Measurements from ENCODE around the gene AOPEP. TPM values are rescaled to one million over a fixed set of nuclear protein-coding genes. Genes with fewer than 3 reads are reported as not detected.

AOPEP gene
- total RNA-seq, 1 donor from 2014 or later, result 175 TPM

DNA sequence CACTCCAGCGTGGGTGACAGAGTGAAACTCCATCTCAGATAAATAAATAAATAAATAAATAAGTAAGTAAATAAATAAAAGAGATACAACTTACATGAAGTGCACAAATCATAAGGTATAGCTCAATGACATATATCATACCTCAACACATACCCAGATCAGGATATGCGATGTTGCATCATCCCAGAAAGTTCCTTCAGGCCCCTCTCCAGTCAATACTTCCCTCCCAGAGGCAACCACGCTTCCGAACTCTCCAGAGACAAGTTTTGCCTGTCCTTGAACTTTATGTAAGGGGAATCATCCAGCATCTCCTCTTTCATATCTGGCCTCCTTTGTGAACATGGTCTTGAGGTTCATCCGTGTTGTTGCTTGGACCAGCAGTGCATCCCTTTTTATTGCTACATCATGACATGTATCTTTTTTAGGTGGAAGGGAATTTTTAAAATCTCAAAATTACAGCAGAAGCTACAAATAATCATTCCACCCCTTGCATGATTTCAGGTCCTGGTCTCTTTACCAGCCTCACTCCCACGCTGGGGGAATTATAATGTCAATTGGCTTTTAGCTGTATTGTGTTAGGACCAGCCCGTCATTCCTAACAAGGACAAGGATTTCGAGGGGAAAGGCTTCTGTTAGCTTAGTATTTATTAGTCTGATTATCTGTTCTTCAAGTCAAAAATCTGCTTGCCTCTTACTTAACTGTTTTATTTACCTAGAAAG, 32.9 kb upstream of the AOPEP start:
- Histone ChIP-seq H3K36me3 (no peaks in the 10 kb centered on the region), H3K27ac (replicated peaks) (no peak overlapping the region), H3K4me3 (no peak overlapping the region), H3K4me1 (no peaks in the 10 kb centered on the region), H3K27me3 (ENCODE audit: low read depth) (no peaks in the 10 kb centered on the region), H3K9me3 (replicated peaks) (no peaks in the 10 kb centered on the region)
- intact Hi-C loops (cut with micrococcal nuclease), result no loop called here
- TF ChIP-seq, protein P1, sequence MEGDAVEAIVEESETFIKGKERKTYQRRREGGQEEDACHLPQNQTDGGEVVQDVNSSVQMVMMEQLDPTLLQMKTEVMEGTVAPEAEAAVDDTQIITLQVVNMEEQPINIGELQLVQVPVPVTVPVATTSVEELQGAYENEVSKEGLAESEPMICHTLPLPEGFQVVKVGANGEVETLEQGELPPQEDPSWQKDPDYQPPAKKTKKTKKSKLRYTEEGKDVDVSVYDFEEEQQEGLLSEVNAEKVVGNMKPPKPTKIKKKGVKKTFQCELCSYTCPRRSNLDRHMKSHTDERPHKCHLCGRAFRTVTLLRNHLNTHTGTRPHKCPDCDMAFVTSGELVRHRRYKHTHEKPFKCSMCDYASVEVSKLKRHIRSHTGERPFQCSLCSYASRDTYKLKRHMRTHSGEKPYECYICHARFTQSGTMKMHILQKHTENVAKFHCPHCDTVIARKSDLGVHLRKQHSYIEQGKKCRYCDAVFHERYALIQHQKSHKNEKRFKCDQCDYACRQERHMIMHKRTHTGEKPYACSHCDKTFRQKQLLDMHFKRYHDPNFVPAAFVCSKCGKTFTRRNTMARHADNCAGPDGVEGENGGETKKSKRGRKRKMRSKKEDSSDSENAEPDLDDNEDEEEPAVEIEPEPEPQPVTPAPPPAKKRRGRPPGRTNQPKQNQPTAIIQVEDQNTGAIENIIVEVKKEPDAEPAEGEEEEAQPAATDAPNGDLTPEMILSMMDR (IDR thresholded peaks at IDR 0.05; ENCODE audit: borderline replicate concordance), result no peak
- no peak for DNase-seq

DNA sequence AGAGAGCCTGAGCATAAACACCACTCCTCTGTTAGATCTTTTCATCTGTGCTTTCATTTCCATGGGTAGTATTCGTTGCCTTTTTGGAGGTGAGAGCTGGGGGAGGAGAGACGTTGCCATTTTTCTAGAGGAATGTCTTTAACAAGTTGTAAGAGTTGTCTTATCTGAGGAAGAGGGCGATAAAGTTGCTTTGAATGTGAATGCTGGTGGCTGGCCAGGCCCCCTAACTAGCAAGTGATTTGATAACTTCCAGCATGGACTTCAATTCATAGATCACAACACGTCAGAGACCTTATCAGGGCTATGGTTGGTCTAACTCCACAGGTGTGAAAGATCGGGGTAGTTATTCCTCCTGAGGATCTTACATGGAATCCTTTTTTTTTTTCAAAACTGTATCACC, 30.0 kb upstream of the AOPEP start:
- Histone ChIP-seq H3K4me1 (no peaks in the 10 kb centered on the region), H3K9me3 (replicated peaks) (no peaks in the 10 kb centered on the region), H3K36me3 (no peaks in the 10 kb centered on the region), H3K27me3 (ENCODE audit: low read depth) (no peaks in the 10 kb centered on the region), H3K27ac (replicated peaks) (no peak overlapping the region), H3K4me3 (no peak overlapping the region)
- TF ChIP-seq, protein P1 (IDR thresholded peaks at IDR 0.05; ENCODE audit: borderline replicate concordance), result no peak
- no peak for DNase-seq
- intact Hi-C loops (cut with micrococcal nuclease), result no loop called here

DNA sequence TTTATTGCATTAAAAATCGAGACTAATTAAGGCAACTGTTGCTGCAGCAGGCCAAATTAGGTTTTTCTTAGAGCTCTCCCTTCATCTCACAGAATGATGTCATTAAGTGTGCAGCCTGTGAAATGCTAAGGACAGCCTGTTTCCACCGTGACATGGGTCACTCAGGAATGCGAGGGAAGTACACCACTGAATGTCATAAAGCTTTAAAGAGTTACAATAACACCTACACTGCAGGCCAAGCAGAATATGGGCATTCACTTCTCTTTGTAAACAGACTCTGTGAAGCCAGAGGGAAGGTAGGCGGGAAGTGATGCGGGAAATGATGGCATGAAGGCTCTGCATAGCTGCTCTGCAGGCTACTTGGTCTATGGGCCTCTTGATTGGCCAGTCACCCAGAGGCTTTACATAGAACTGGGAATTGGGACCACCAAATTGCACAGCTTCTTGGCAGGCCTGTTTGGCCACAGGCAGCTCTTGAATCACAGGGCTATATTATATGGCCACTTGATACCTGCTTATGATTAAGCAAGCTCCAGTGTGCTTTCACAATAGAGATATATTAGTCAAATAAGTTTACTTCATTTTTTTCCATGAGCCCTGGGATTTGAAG, 28.4 kb upstream of the AOPEP start:
- Histone ChIP-seq H3K9me3 (replicated peaks) (no peaks in the 10 kb centered on the region), H3K27ac (replicated peaks) (no peak overlapping the region), H3K4me3 (no peak overlapping the region), H3K27me3 (ENCODE audit: low read depth) (no peaks in the 10 kb centered on the region), H3K4me1 (no peaks in the 10 kb centered on the region), H3K36me3 (no peaks in the 10 kb centered on the region)
- intact Hi-C loops (cut with micrococcal nuclease), result no loop called here
- TF ChIP-seq, protein P1 (IDR thresholded peaks at IDR 0.05; ENCODE audit: borderline replicate concordance), result no peak
- DNase-seq, result no peak

DNA sequence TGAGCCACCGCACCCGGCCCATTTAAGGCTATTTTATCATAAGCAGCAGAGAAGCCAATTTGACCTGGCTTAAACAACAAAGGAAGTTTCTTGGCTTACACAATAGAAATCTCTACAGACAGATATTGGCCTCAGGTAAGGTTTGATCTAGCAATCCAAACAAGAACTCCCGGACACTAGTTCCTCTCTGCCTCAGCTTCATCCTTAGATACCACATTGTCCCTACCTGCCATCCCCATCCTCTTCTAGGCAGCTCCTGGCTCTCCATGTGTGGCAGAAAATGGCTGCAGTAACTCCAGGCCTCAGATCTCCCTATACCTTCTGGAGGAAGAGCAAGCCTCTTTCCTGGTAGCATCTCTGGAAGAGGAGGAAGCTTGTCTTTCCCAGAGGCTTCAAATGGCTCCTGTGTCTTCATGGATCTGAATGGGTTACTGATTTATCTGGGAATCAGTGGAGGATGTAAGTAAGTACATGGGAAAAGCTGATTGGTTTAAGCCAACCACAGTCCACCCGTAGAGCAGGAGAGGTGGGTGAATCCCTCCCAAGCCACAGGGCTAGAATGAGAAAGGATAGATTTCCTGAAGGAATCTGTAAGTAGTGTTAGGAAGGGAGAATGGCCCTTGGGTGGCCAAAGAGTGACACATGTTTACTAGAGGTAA, 26.7 kb upstream of the AOPEP start:
- no peaks in the 10 kb centered on the region for H3K4me1 ChIP-seq
- H3K4me3 ChIP-seq, result no peak overlapping the region
- no peaks in the 10 kb centered on the region for H3K36me3 ChIP-seq
- H3K27ac ChIP-seq (replicated peaks), result no peak overlapping the region
- no peaks in the 10 kb centered on the region for H3K27me3 ChIP-seq (ENCODE audit: low read depth)
- H3K9me3 ChIP-seq (replicated peaks), result no peaks in the 10 kb centered on the region
- intact Hi-C loops (cut with micrococcal nuclease), result no loop called here
- TF ChIP-seq, protein P1 (IDR thresholded peaks at IDR 0.05; ENCODE audit: borderline replicate concordance), result no peak
- DNase-seq, result no peak

DNA sequence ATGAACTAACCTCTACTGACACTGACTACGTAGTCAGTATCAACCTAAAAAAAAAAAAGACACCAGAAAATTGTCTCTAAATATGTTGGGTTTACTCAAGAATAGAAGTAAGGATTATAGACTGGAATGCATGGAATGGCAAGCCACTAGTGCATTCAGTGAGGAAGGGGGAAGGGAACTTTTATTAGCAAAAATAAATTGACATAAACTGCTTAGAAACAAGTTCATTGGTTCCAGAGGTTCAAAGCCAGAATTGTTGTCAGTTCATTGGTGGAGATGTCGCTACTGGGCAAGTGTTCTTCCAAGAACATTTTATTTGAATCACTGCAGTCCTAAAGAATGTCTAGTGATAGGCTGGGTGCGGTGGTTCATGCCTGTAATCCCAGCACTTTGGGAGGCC, 26.1 kb upstream of the AOPEP start:
- no peaks in the 10 kb centered on the region for H3K36me3 ChIP-seq
- H3K4me3 ChIP-seq, result no peak overlapping the region
- no peak overlapping the region for H3K27ac ChIP-seq (replicated peaks)
- H3K9me3 ChIP-seq (replicated peaks), result no peaks in the 10 kb centered on the region
- no peaks in the 10 kb centered on the region for H3K4me1 ChIP-seq
- intact Hi-C loops (cut with micrococcal nuclease), result no loop called here
- H3K27me3 ChIP-seq (ENCODE audit: low read depth), result no peaks in the 10 kb centered on the region
- TF ChIP-seq, protein P1 (IDR thresholded peaks at IDR 0.05; ENCODE audit: borderline replicate concordance), result no peak
- no peak for DNase-seq
